Endothelial cell of umbilical vein (primary cell): ENCODE measurements around the gene HNRNPC. TPM values are rescaled to one million over a fixed set of nuclear protein-coding genes. Genes with fewer than 3 reads are reported as not detected.
"Not testable (repeated sequence)": the region's sequence is repeated elsewhere in the genome, so short reads cannot be mapped to it uniquely, and the experiment has no call there.

ENCODE experiments used
- BruUV-seq: library from RNA; stranded (reverse); fragments of 400-500 nt; replicated peaks from 2 replicates; lab custom pipeline; 2021; lab: Mats Ljungman, UMichigan
- CTCF ChIA-PET: fragments of 300-600, 350-600 bp; sonication (Branson Sonifier 250); formaldehyde crosslinking; loops from one replicate; lab custom pipeline; 2021; ENCODE audit warnings: antibody characterized with exemption, inconsistent platforms; lab: Charles Lee
- POLR2A ChIA-PET: fragments of 300-600, 350-600 bp; sonication (Branson Sonifier 250); formaldehyde crosslinking; loops from one replicate; lab custom pipeline; 2021; ENCODE audit warnings: antibody characterized with exemption, inconsistent platforms; lab: Charles Lee
- DNase-seq: peaks from one replicate; pipeline ENCODE4 v3.0.0-alpha.2; 2011; ENCODE audit warnings: low read depth, low spot score
- FAIRE-seq: peaks from 2 replicates; lab custom pipeline; 2011; peaks lifted over from hg19 to GRCh38; lab: Jason Lieb, UNC
- H2AFZ ChIP-seq: 2 replicates; pipeline ENCODE4 v1.6.0; 2012; ENCODE audit warnings: low read depth, low read length, control low read depth, inconsistent platforms
- H3K27ac ChIP-seq: 2 replicates; pipeline ENCODE4 v1.5.1; 2011; ENCODE audit warnings: low read depth, mild to moderate bottlenecking, control low read depth, low read length, moderate library complexity; ENCODE audit not compliant: insufficient read depth
- H3K27me3 ChIP-seq, 2 experiments: 2 replicates each; pipeline versions ENCODE4 v1.6.0 to v1.6.1; 2011; ENCODE audit warnings: low read length in 2 of 2, mixed read lengths in 1 of 2; ENCODE audit not compliant: control insufficient read depth in 2 of 2, insufficient read depth in 2 of 2
- H3K36me3 ChIP-seq, 2 experiments: 2 replicates in 1 of 2; 3 replicates in 1 of 2; pipeline ENCODE4 v1.5.1; 2011; ENCODE audit warnings: low read length in 2 of 2, mild to moderate bottlenecking in 1 of 2, moderate library complexity in 1 of 2; ENCODE audit not compliant: control insufficient read depth in 2 of 2, insufficient read depth in 2 of 2; ENCODE audit errors: extremely low read depth in 1 of 2
- H3K4me1 ChIP-seq: 3 replicates; pipeline ENCODE4 v1.5.1; 2011; ENCODE audit warnings: mild to moderate bottlenecking, low read length; ENCODE audit not compliant: control insufficient read depth, insufficient read depth; ENCODE audit errors: extremely low read depth
- H3K4me2 ChIP-seq: 2 replicates; pipeline ENCODE4 v1.6.1; 2011; ENCODE audit warnings: low read length, control low read depth, mixed read lengths; ENCODE audit not compliant: insufficient read depth
- H3K4me3 ChIP-seq, 3 experiments: fragments of 200-600 bp in 1 of 3; sonication (generic), shearing (Covaris generic) in 1 of 3; replicated peaks in 1 of 3; 2 replicates each; pipeline ENCODE4 v1.5.1; 2011 to 2016; ENCODE audit warnings: control low read depth in 3 of 3, low read length in 3 of 3, mild to moderate bottlenecking in 2 of 3, inconsistent platforms in 1 of 3, low read depth in 1 of 3, moderate library complexity in 1 of 3; ENCODE audit not compliant: insufficient read depth in 1 of 3
- H3K79me2 ChIP-seq: 2 replicates; pipeline ENCODE4 v1.6.0; 2012; ENCODE audit warnings: low read length, inconsistent platforms; ENCODE audit not compliant: control insufficient read depth, insufficient read depth
- H3K9ac ChIP-seq: replicated peaks from 2 replicates; pipeline ENCODE3; 2011; ENCODE audit warnings: low read length, control low read depth; ENCODE audit not compliant: insufficient read depth; ENCODE audit errors: extremely low read depth
- H3K9me1 ChIP-seq: replicated peaks from 3 replicates; pipeline ENCODE4 v1.6.0; 2011; ENCODE audit warnings: mild to moderate bottlenecking, low read length; ENCODE audit not compliant: control insufficient read depth, insufficient read depth; ENCODE audit errors: extremely low read depth
- H3K9me3 ChIP-seq: replicated peaks from 2 replicates; pipeline ENCODE4 v1.5.1; 2012; ENCODE audit warnings: low read length, inconsistent platforms; ENCODE audit not compliant: control insufficient read depth, insufficient read depth
- H4K20me1 ChIP-seq: replicated peaks from 2 replicates; pipeline ENCODE3; 2011; ENCODE audit warnings: mild to moderate bottlenecking, low read length; ENCODE audit not compliant: control insufficient read depth, insufficient read depth; ENCODE audit errors: extremely low read depth
- CTCF ChIP-seq, 2 donors: IDR thresholded peaks; 1 replicate in 1 of 2; 2 replicates in 1 of 2; pipeline ENCODE4 v1.5.1; 2011; ENCODE audit warnings: low read length in 2 of 2, mild to moderate bottlenecking in 2 of 2, moderate library complexity in 2 of 2, control low read depth in 1 of 2, inconsistent platforms in 1 of 2, low read depth in 1 of 2; ENCODE audit not compliant: insufficient read depth in 1 of 2; ENCODE audit errors: extremely low read depth in 1 of 2
- FOS ChIP-seq: IDR thresholded peaks from 2 replicates; pipeline ENCODE4 v1.6.1; 2011; ENCODE audit warnings: mild to moderate bottlenecking, low read length, moderate library complexity, borderline replicate concordance; ENCODE audit not compliant: insufficient read depth
- POLR2A ChIP-seq: IDR thresholded peaks from 2 replicates; pipeline ENCODE4 v1.6.1; 2012; ENCODE audit warnings: low read depth, mild to moderate bottlenecking, control low read depth, low read length
- dilution Hi-C: fragments of 300-500 bp; cut with MboI; formaldehyde crosslinking; loops from one replicate; pipeline ENCODE4 v1.15.0; 2019; ENCODE audit warnings: low sequenced_read_pairs; ENCODE audit not compliant: extremely low pct_ligation_motif_present
- intact Hi-C: fragments of 100-400 bp; cut with micrococcal nuclease; formaldehyde crosslinking; loops from one replicate; pipeline ENCODE4 v1.10.0; 2022
- polyA plus RNA-seq, 4 experiments: library from polyadenylated mRNA; depleted of rRNA in 3 of 4; stranded (reverse) in 3 of 4; unstranded in 1 of 4; fragments of >200 nt; gene quantifications; 2 replicates each; pipeline versions ENCODE4 v1.2.1 to v1.2.3, GENCODE V29; 2011 to 2012; ENCODE audit warnings: missing spikeins in 1 of 4
- total RNA-seq: library from RNA; stranded (reverse); gene quantifications from 2 replicates; pipeline ENCODE4 v1.2.3, GENCODE V29; 2021

The HNRNPC gene
- total and polyA plus RNA-seq, 2 donors (not counting 3 experiments of a cell fraction or from before 2014, with no cell fraction given), result 531 to 674 TPM

DNA sequence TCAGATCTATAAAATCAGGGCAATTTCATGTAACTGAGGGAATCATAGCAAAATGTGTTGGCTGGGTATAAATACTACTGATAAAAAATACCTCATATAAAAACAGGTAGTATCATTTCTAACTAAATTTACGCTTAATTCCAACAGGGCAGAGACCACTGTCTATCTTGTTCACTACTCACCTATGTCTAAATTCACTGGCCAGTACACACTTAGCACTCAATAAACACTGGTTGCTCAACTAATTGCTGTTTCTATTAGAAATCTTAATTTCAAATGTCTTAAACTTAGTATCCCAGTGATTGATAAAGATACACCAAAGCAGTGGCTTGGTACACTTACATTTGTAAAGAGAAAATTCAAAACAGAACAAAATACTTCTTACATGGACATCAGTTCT lies 55.6 kb downstream of the HNRNPC start:
- Histone ChIP-seq H3K4me3 (no peak overlapping the region), H3K9me3 (no peaks in the 10 kb centered on the region), H4K20me1 (peaks cover 37% of the 10 kb centered on the region), H3K36me3 (peaks cover 23 to 59% of the 10 kb centered on the region in 2 experiments), H3K4me2 (no peak overlapping the region), H3K9me1 (no peaks in the 10 kb centered on the region), H3K9ac (no peak overlapping the region), H3K4me1 (peaks cover 11% of the 10 kb centered on the region), H2AFZ (no peak overlapping the region), H3K79me2 (peaks cover 67% of the 10 kb centered on the region), H3K27ac (no peak overlapping the region), H3K27me3 (no peaks in the 10 kb centered on the region)
- TF ChIP-seq FOS (no peak), POLR2A (no peak), CTCF (IDR thresholded peaks at IDR 0.05; ENCODE audit: extremely low read depth in 1 of 2, insufficient read depth in 1 of 2, low read depth in 1 of 2, low read length in 2 of 2) (no peak)
- FAIRE-seq, result no peak
- BruUV-seq, result no TSS peak
- no peak for DNase-seq
- dilution Hi-C loops (no loop called here), intact Hi-C loops (no loop called here)
- ChIA-PET CTCF (no interaction called here), POLR2A (no interaction called here)

- H3K4me1 ChIP-seq, dilution Hi-C loops, CTCF ChIA-PET, H3K4me3 ChIP-seq, H2AFZ ChIP-seq, H3K27ac ChIP-seq, H3K9me3 ChIP-seq, intact Hi-C loops, H3K27me3 ChIP-seq, H3K9me1 ChIP-seq, H3K4me2 ChIP-seq, DNase-seq, H3K9ac ChIP-seq, POLR2A ChIA-PET, BruUV-seq, FAIRE-seq: not testable (repeated sequence)
- peaks cover 23 to 64% of the 10 kb centered on the region in 2 experiments for H3K36me3 ChIP-seq
- peaks cover 59% of the 10 kb centered on the region for H3K79me2 ChIP-seq
- H4K20me1 ChIP-seq, result peaks cover 36% of the 10 kb centered on the region
Measured at GRCh38 chr14:21212824-21213223, 56.4 kb downstream of the HNRNPC start.
